Measurements from ENCODE around the gene TRABD. TPM values are rescaled to one million over a fixed set of nuclear protein-coding genes. Genes with fewer than 3 reads are reported as not detected.

The TRABD gene
- total RNA-seq, 4 donors from 2014 or later, result 39.3 to 55.1 (median 45.8) TPM

DNA sequence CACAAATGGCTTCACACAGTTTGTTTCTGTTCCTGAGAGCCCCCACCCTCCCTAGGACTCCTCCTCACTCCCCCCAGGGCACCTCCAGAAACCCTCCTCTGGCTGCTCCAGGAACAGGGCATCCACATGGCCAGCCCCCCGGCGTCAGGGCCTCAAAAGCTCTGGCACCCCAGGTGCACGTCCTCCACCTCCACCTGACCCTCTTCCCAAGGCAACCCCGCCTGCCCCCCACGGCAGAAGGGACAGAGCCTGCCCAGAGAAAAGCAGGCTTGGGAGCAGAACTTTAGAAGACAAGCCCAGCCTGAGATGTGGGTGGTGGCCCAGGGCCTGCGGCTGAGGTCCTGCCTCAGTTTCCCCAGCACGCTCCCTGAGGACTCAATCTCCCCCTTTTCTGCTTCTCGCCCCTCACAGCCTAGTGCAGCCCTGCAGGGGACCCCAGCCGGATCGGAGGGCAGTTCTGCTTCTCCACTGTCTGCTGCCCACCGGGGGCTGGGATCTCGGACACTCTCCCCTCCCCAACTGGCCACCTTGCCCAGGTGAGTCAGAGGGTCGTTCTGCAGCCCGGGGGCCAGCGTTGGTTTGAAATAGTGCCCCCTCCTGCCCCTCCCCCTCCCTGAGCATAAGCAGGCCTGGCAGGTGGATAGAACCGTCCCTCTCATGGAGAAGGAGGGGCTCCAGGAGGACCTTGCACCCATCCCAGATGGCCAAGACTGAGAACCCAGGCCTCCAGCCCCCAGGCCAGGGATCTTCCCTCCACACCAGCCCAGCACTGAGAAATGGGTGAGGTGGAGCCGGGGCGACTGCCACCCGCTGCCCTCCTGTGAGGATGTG is 2.4 kb upstream of the TRABD start:
- peak overlapping the region; percentile 12 to 87 (median 54) for H3K27ac ChIP-seq
- H3K36me3 ChIP-seq, result peaks cover 0 to 4% (median 1%) of the 10 kb centered on the region in 3 donors
- no peak for DNase-seq
- intact Hi-C loops (cut with DNase I), result no loop called here
- no peaks in the 10 kb centered on the region for H3K9me3 ChIP-seq
- peaks cover 0 to 12% (median 0%) of the 10 kb centered on the region in 4 donors for H3K27me3 ChIP-seq
- no peak for TF ChIP-seq POLR2A (IDR thresholded peaks at IDR 0.05)
- TF ChIP-seq, protein P1, sequence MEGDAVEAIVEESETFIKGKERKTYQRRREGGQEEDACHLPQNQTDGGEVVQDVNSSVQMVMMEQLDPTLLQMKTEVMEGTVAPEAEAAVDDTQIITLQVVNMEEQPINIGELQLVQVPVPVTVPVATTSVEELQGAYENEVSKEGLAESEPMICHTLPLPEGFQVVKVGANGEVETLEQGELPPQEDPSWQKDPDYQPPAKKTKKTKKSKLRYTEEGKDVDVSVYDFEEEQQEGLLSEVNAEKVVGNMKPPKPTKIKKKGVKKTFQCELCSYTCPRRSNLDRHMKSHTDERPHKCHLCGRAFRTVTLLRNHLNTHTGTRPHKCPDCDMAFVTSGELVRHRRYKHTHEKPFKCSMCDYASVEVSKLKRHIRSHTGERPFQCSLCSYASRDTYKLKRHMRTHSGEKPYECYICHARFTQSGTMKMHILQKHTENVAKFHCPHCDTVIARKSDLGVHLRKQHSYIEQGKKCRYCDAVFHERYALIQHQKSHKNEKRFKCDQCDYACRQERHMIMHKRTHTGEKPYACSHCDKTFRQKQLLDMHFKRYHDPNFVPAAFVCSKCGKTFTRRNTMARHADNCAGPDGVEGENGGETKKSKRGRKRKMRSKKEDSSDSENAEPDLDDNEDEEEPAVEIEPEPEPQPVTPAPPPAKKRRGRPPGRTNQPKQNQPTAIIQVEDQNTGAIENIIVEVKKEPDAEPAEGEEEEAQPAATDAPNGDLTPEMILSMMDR (IDR thresholded peaks at IDR 0.05), result no peak
- H3K4me3 ChIP-seq, result no peak overlapping the region
- 40 to 61% methylated on average over 2 to 15 of the region's 19 CpGs for WGBS, 2 donors
- H3K4me1 ChIP-seq, result peaks cover 31 to 58% (median 40%) of the 10 kb centered on the region in 3 donors

DNA sequence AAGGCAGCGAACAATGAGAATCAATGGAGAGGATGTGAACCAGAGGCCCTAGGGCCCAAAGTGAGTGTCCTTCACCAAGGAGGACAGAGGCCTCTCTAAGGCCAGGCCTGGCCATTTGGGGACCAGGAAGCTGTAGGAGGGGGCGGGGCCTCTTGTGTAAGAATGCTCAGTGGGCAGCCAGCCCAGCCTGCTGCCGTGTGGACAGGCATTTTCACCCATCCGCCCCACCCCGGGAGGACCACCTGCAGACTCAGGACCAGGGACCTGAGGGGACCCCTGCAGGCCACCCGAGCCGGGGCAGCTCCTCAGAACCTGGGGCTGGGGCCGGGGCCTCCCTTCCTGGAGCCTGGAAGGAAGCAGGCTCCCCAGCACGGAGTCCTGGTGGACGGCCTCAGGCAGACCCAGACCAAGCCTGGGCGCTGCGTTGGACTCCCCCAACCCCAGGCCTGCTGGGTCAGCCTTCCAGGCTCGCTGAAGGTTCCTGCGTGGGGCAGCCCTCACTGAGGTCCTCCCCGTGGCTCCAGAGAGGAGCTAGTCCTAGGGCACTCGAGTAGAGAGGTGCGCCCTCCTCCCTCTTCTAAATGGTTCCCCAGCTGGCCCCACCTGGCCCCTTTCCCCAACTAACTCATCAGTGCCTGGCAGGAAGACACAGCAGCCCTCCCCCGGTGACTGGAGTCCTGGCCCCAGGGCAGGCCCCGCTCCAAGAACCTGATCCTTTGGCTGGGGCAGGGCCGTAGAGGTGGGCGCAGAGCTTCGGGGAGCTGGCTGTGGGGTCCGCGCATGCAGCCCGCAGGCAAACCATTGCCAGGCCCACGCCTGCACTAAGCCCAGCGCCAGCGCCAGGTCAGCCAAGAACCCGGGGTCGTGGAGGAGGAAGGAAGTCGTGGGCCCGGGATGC is 1.5 kb upstream of the TRABD start:
- H3K27ac ChIP-seq, result peak overlapping the region; percentile 12 to 87 (median 43)
- peaks cover 38 to 67% (median 47%) of the 10 kb centered on the region in 3 donors for H3K4me1 ChIP-seq
- 32 to 42% methylated on average over 2 to 8 of the region's 32 CpGs for WGBS, 2 donors
- intact Hi-C loops (cut with DNase I), result no loop called here
- H3K36me3 ChIP-seq, result peaks cover 0 to 9% (median 5%) of the 10 kb centered on the region in 3 donors
- H3K9me3 ChIP-seq, result no peaks in the 10 kb centered on the region
- DNase-seq, result no peak
- TF ChIP-seq POLR2A (IDR thresholded peaks at IDR 0.05), result no peak
- TF ChIP-seq, protein P1 (IDR thresholded peaks at IDR 0.05), result no peak
- H3K27me3 ChIP-seq, result peaks cover 0 to 3% (median 0%) of the 10 kb centered on the region in 4 donors
- H3K4me3 ChIP-seq, result peak overlapping the region in 3 of 4 donors; percentile 63 to 93 (median 85)

DNA sequence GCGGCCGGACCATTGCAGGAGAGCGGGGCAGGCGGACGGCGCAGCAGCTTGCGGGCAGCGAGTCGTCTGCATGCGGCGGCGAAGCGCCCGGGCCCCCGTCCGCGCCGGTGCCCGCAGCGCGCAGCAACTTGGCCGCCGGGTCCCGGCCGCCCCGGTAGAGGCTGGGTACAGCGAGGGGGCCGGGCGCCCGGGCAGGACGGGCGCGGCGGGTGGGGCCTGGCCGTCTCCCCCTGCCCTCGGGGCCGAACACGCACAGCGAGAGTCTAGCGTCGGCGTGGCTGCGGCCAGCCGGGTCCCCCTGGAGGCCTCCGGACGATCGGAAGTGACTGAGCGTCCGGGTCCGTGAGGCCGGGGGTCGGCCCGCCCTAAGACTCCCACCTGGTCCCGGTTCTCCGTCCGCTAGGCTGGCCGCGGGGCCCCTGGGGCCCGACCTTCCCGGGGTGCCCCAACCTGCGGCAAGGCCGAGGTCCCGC is 775 bp upstream of the TRABD start:
- Histone ChIP-seq H3K4me1 (peaks cover 44 to 74% (median 54%) of the 10 kb centered on the region in 3 donors), H3K36me3 (peaks cover 0 to 9% (median 5%) of the 10 kb centered on the region in 3 donors), H3K4me3 (peak overlapping the region; percentile 32 to 93 (median 74)), H3K27me3 (no peaks in the 10 kb centered on the region), H3K27ac (peak overlapping the region; percentile 45 to 87 (median 72)), H3K9me3 (no peaks in the 10 kb centered on the region)
- TF ChIP-seq POLR2A (IDR thresholded peaks at IDR 0.05), result no peak
- TF ChIP-seq, protein P1 (IDR thresholded peaks at IDR 0.05), result no peak
- WGBS, 2 donors, result 25% methylated on average over 13 of the region's 63 CpGs; no CpG with 5 or more reads in 1 of the 2 donors
- no peak for DNase-seq
- intact Hi-C loops (cut with DNase I), result no loop called here

DNA sequence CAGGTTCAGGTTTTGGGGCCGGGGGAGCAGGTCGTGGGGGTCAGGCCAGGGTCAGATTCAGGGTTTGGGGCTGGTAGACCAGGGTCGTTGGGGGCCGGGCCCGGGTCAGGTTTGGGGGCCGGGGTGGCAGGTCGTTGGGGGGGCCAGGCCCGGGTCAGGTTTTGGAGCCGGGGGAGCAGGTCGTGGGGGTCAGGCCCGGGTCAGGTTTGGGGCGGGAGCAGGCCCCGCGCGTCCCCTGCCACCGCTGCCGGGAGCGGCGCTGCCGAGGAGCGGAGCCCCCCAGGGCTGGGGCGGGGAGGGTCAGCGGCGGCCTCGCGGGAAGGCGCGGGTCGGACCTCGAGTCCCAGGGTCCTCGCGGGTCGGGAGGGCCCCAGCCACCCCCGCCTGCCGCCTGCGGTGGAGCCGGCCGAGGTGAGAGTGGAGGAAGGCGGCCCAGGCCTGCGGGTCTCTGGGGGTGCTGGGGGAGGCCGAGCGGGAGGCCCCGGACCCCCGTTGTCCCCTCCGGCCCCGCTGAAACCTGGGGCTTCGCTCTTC is 535 bp downstream of the TRABD start:
- no peak for DNase-seq
- no peak for TF ChIP-seq POLR2A (IDR thresholded peaks at IDR 0.05)
- TF ChIP-seq, protein P1 (IDR thresholded peaks at IDR 0.05), result no peak
- H3K27ac ChIP-seq, result peak overlapping the region; percentile 83 to 89 (median 86)
- peak overlapping the region; percentile 63 to 93 (median 78) for H3K4me3 ChIP-seq
- intact Hi-C loops (cut with DNase I), result no loop called here
- no peaks in the 10 kb centered on the region for H3K27me3 ChIP-seq
- peaks cover 58 to 87% (median 65%) of the 10 kb centered on the region in 3 donors for H3K4me1 ChIP-seq
- WGBS, 2 donors, result 0% methylated on average over 1 to 8 of the region's 47 CpGs
- H3K9me3 ChIP-seq, result no peaks in the 10 kb centered on the region
- peaks cover 0 to 9% (median 5%) of the 10 kb centered on the region in 3 donors for H3K36me3 ChIP-seq

Measured in esophagus squamous epithelium (tissue), 5 donors.